GM19455 (cell line): ENCODE data around the gene CYP3A4.
"Not testable (repeated sequence)": the region's sequence is repeated elsewhere in the genome, so short reads cannot be mapped to it uniquely, and the experiment has no call there.

ENCODE experiments used
- ATAC-seq: cut with Tn5 transposase; IDR thresholded peaks from one replicate; pipeline ENCODE4 v1.9.1; 2021; ENCODE audit not compliant: unreplicated experiment

Gene CYP3A4

GRCh38 chr7:99784007-99784406 is at the start of gene CYP3A4:
CYP3A4 (minus strand) TSS chr7:99784184; CDS start chr7:99784081, 103 bp downstream.
- no peak for ATAC-seq

DNA sequence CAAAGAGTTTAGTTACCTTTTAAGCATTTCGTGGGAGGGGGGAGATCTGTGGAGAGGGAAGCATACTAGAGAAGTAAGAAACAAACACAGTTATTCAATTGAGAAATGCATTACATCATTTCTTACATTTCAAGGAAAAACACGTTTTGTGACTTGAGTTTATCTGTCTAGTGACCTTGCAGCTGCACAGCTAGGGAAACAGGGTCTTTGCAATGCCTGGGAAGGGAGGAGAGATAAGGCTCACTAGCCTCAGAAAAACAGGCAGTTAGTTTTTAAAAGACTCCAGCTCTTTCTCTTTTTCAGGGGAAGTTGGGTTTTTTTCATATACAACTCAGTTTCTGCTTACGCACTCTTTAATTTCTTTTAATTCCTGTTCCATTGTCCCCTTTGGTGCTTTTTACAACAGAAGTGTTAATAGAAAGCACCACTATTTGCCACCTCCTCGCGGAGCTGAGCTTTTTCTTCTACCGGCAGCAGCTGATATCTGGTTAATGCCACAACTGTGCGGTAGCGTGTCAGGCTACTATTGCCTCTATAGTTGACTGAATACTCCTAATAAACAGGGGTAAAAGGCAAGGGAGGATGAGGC is 49.4 kb upstream of the CYP3A4 start:
- ATAC-seq, result no peak

GRCh38 chr7:99831595-99831994 is 47.6 kb upstream of the CYP3A4 start:
- ATAC-seq, result no peak

- ATAC-seq, result no peak
Measured at GRCh38 chr7:99829524-99830160, 45.7 kb upstream of the CYP3A4 start.

GRCh38 chr7:99828811-99829210 is 44.8 kb upstream of the CYP3A4 start:
- ATAC-seq, result no peak

- ATAC-seq, result no peak
Measured at GRCh38 chr7:99827040-99827778, 43.2 kb upstream of the CYP3A4 start.

DNA sequence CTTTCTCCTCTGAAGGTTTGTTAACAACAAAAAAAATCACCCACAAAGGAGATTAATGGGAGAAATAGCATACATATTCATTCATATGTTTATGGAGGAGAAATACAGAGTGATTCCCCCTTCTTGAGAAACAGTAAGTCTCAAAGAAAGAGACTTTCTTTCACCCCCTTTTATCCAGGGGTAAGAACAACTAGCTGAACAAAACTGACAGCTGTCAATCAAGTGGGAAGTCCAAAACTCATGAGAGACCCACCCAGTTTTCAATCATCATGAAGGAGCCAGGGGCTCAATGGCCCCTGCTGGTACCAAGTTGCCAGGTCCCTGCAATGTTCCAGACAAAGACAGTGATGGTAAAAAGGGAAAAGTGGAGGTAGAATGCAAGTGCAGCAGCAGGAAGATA is 41.9 kb upstream of the CYP3A4 start:
- ATAC-seq, result no peak

GRCh38 chr7:99825452-99825851 is 41.5 kb upstream of the CYP3A4 start:
- ATAC-seq, result no peak

DNA sequence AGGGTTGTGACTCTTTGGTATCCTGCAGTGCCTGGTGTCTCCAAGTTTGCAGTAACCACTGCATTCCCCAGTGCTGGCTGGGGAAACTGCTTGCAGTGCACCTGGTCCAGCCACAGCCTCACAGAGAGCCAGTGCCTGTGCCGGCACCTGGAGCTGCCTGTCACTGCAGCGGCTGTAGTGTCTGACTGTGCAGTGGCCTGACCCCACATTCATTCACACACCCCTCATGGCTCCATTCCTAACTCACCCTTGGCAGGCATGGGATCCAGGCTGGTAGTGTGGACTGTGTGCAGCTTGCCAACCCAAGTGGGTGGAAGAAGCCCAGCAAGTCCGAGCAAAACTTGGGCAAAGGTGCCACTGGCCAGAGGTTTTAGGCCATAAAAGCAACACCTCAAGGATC is 40.1 kb upstream of the CYP3A4 start:
- ATAC-seq, result no peak

GRCh38 chr7:99822731-99823718 is 39.0 kb upstream of the CYP3A4 start:
- ATAC-seq, result no peak

GRCh38 chr7:99820408-99821027 is 36.5 kb upstream of the CYP3A4 start:
- no peak for ATAC-seq

DNA sequence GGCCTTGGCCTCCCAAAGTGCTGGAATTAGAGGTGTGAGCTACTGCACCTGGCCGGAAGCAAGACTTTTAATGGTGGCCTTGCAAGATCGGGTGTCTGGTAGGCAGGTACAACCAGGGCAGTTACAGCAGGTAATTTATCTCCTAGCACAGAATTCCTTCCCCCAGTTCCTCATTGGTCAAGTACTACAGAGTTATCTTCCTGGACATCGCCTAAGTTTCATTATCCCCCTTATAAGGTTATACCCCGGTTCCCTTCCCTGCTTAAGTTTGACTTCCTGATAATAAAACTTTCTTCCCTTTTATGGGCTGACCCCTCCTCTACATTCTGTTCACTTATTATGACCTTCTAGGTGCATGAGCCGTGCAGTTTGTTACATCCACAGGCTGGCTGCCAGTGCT is 24.8 kb upstream of the CYP3A4 start:
- ATAC-seq, result no peak

- ATAC-seq, result no peak
Measured at GRCh38 chr7:99806839-99807478, 23.0 kb upstream of the CYP3A4 start.

GRCh38 chr7:99805641-99806040 is 21.7 kb upstream of the CYP3A4 start:
- no peak for ATAC-seq

GRCh38 chr7:99803118-99803517 is 19.1 kb upstream of the CYP3A4 start:
- not testable (repeated sequence) for ATAC-seq

GRCh38 chr7:99801407-99801806 is 17.4 kb upstream of the CYP3A4 start:
- ATAC-seq, result not testable (repeated sequence)

- no peak for ATAC-seq
Measured at GRCh38 chr7:99798972-99799371, 15.0 kb upstream of the CYP3A4 start.

GRCh38 chr7:99795864-99796263 is 11.9 kb upstream of the CYP3A4 start:
- not testable (repeated sequence) for ATAC-seq

DNA sequence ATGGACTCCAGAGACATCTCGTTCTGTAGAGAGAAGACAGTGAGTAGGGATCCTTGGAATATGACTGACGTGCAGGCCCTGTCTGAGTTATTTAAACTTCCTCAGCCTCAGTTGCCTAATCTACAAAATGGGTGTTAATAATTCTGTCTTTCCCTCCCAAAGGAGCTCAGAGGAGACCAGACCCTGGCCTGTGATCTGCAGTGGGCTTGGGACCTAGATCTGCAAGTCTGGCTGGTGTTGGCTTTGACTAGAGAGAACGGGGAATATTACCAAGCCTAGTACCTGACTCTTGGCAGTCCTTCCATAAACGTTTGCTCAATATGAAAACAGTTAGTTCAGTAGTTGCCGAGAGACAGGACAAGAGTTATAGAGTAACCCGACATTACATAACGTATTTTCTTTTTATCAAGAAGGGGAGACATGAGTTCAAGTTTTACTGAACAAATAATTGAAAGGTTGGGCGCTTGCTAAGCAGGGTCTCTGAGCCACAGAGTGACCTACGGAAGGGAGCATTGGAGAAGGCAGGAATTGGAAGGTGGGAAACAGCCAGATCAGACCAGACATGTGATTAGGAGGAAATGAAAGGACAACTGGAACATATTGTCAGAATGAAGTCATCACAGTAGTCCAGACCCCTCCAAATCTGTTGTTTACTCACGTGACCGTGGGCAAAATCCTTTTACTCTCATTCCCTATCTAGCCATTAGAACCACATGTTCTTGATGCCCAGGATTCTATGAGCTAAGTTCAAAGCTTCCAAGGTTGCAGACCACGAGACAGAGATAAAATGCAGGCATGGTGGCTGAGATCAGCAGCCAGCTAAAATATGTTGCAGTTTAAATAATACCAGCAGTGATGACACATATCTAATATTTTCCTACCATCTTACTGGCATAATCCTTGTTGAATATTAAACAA is 10.9 kb upstream of the CYP3A4 start:
- no peak for ATAC-seq
